Transverse colon (tissue), 4 donors: ENCODE results near the gene CHRNB1. TPM values are rescaled to one million over a fixed set of nuclear protein-coding genes. Genes with fewer than 3 reads are reported as not detected.

ENCODE experiments used
- DNase-seq: peaks from one replicate; pipeline ENCODE4 v3.0.0-alpha.2; 2019
- H3K27ac ChIP-seq, 4 donors: fragments of 200-600 bp; sonication (generic); 2 replicates each; pipeline ENCODE4 v1.5.1; 2016 to 2018; ENCODE audit warnings: inconsistent platforms in 4 of 4
- H3K27me3 ChIP-seq: fragments of 200-600 bp; sonication (generic); 2 replicates; pipeline ENCODE4 v1.5.1; 2017; ENCODE audit warnings: inconsistent platforms
- H3K36me3 ChIP-seq, 4 donors: fragments of 200-600 bp; sonication (generic); 2 replicates each; pipeline ENCODE4 v1.5.1; 2017 to 2019; ENCODE audit warnings: inconsistent platforms in 4 of 4
- H3K4me1 ChIP-seq, 4 donors: fragments of 200-600 bp; sonication (generic); 2 replicates each; pipeline ENCODE4 v1.5.1; 2017 to 2020; ENCODE audit warnings: inconsistent platforms in 4 of 4
- H3K4me3 ChIP-seq, 4 donors: fragments of 200-600 bp; sonication (generic); 1 replicate in 1 of 4; 2 replicates in 3 of 4; pipeline versions ENCODE4 v1.5.1 to v1.6.1; 2017 to 2019; ENCODE audit warnings: inconsistent platforms in 4 of 4
- H3K9me3 ChIP-seq, 2 donors: fragments of 200-600 bp; sonication (generic); 2 replicates each; pipeline ENCODE4 v1.5.1; 2017 to 2019; ENCODE audit warnings: inconsistent platforms in 2 of 2
- EP300 ChIP-seq: sonication (generic); formaldehyde crosslinking; IDR thresholded peaks from one replicate; pipeline ENCODE4 v1.6.1; 2017; ENCODE audit warnings: antibody characterized with exemption, low read depth
- POLR2A ChIP-seq: fragments of 450-650 bp; IDR thresholded peaks from one replicate; pipeline ENCODE4 v1.6.1; 2016; ENCODE audit warnings: antibody characterized with exemption, mild to moderate bottlenecking, moderate library complexity
- POLR2AphosphoS5 ChIP-seq, 3 donors: sonication (generic); formaldehyde crosslinking; IDR thresholded peaks; one replicate each; pipeline ENCODE4 v1.6.1; 2016; ENCODE audit warnings: antibody characterized with exemption in 3 of 3
- WGBS, 2 donors: methylation state at CpG; one replicate each; pipeline ENCODE4 v1.1.5; 2018; ENCODE audit warnings: low coverage in 1 of 2; 5-methylcytosine and 5-hydroxymethylcytosine counted together
- in situ Hi-C, 4 donors: fragments of 200-750 bp; cut with MboI; loops; one replicate each; pipeline versions ENCODE4 v1.15.0 to v1.15.1; 2017; ENCODE audit warnings: low sequenced_read_pairs in 3 of 4, low pct_ligation_motif_present in 1 of 4, low pct_unique_long_range_greater_than_20kb in 1 of 4
- intact Hi-C: fragments of 100-400 bp; cut with DNase I; formaldehyde crosslinking; loops from one replicate; pipeline ENCODE4 v1.15.1; 2023; ENCODE audit warnings: low total_unique reads
- total RNA-seq, 4 donors: library from RNA; depleted of rRNA; stranded (reverse); fragments of >200 nt; gene quantifications; one replicate each; pipeline ENCODE4 v1.1.0, GENCODE V29; 2016
- TF ChIP-seq, protein P1 (sequence below), 5 experiments: fragments of 200-600 bp in 3 of 5; fragments of 450-650 bp in 2 of 5; sonication (generic) in 3 of 5; IDR thresholded peaks; 1 replicate in 2 of 5; 2 replicates in 3 of 5; pipeline ENCODE4 v1.5.1; 2016 to 2017; ENCODE audit warnings: antibody characterized with exemption in 5 of 5, inconsistent platforms in 3 of 5, mild to moderate bottlenecking in 2 of 5, moderate library complexity in 1 of 5

CHRNB1 gene
- total RNA-seq, 4 donors from 2014 or later = 5.8 to 10.3 (median 8.9) TPM; not detected in 1

DNA sequence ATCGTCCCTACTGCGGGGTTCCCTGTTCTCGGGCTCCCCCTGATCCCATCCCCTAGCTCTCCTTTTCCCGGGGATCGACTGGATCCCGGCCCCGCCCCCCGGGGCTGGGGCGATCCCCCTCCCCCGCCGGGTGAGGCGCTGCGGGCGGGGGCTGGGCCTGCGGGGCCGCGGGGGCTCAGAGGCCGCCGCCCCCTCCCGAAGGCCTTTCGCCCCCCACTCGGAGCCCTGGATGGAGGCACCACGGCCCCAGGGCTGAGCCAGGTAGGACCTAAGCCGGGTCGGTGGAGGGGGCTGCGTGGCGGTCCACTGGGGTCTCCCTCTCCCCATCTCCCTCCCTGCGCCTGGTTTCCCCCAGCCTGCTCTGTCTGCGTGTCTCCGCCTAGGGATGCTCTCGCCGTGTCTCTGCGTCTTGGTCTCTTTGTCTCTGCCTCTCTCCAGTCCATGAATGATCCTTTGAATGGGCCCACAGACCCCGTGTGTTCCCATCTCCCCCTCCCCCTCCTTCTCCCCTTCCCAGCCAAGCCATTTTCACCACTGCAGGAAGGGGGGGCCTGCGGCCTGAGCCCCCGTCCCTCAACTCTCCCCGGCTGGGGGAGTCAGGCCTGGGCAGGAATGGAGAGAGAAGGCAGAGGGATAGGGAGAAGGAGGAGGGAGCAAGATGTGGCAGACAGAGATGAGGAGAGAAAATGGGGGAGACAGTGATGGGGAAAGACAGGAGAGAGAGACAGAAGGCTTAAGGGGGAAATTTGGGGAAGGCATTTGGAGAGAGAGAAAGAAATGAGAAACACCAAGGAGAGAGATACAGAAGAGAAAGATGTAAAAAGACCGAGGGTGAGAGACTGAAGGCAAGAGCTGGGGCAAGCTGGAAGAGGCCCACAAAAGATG lies 39.3 kb upstream of the CHRNB1 start:
- H3K9me3 ChIP-seq = no peaks in the 10 kb centered on the region
- peak overlapping the region; percentile 86 to 98 (median 94) for H3K27ac ChIP-seq
- in situ Hi-C loops = no loop called here
- TF ChIP-seq POLR2A (no peak), EP300 (no peak), POLR2AphosphoS5 (IDR thresholded peaks at IDR 0.05) (no peak)
- TF ChIP-seq, protein P1, sequence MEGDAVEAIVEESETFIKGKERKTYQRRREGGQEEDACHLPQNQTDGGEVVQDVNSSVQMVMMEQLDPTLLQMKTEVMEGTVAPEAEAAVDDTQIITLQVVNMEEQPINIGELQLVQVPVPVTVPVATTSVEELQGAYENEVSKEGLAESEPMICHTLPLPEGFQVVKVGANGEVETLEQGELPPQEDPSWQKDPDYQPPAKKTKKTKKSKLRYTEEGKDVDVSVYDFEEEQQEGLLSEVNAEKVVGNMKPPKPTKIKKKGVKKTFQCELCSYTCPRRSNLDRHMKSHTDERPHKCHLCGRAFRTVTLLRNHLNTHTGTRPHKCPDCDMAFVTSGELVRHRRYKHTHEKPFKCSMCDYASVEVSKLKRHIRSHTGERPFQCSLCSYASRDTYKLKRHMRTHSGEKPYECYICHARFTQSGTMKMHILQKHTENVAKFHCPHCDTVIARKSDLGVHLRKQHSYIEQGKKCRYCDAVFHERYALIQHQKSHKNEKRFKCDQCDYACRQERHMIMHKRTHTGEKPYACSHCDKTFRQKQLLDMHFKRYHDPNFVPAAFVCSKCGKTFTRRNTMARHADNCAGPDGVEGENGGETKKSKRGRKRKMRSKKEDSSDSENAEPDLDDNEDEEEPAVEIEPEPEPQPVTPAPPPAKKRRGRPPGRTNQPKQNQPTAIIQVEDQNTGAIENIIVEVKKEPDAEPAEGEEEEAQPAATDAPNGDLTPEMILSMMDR (IDR thresholded peaks at IDR 0.05) = no peak
- H3K4me1 ChIP-seq = peaks cover 13 to 32% (median 22%) of the 10 kb centered on the region in 4 donors
- peak overlapping the region; percentile 47 to 84 (median 66) for H3K4me3 ChIP-seq
- intact Hi-C loops = no loop called here
- H3K27me3 ChIP-seq = peaks cover 17% of the 10 kb centered on the region
- no peaks in the 10 kb centered on the region for H3K36me3 ChIP-seq
- WGBS, 2 donors = 22 to 29% methylated on average over 2 to 18 of the region's 38 CpGs
- DNase-seq = no peak

GRCh38 chr17:7406235-7406825 lies 38.5 kb upstream of the CHRNB1 start:
- H3K4me3 ChIP-seq = no peak overlapping the region

DNA sequence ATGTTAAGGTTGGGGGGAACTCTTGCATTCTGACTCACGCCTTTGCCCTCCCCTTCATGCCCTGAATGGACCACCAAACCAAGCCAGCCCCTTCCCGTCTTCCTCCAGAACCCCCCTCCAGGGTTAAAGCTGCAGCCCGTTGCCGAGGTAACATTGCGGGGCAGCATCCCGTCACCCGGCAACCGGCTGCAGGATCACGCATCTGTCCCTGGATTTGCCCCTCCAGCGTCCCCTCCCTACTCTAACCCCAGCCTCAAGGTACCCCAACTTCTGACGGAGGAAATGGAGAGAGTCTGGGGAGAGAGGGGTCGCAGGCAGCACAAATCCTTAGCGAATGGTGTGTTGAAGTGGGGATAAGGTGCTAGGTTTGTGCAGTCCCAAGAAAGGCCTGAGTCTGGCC lies 37.8 kb upstream of the CHRNB1 start:
- Histone ChIP-seq H3K4me1 (peaks cover 11 to 29% (median 22%) of the 10 kb centered on the region in 4 donors), H3K4me3 (no peak overlapping the region), H3K27me3 (peaks cover 17% of the 10 kb centered on the region), H3K9me3 (no peaks in the 10 kb centered on the region), H3K36me3 (no peaks in the 10 kb centered on the region), H3K27ac (no peak overlapping the region)
- in situ Hi-C loops (no loop called here), intact Hi-C loops (no loop called here)
- DNase-seq = no peak
- 91% methylated on average over 13 of the region's 13 CpGs; no CpG with 5 or more reads in 1 of the 2 donors for WGBS, 2 donors
- TF ChIP-seq EP300 (no peak), POLR2AphosphoS5 (IDR thresholded peaks at IDR 0.05) (no peak), POLR2A (no peak)
- TF ChIP-seq, protein P1 (IDR thresholded peaks at IDR 0.05) = no peak

More at GRCh38 chr17:7406235-7406825, 38.5 kb upstream of the CHRNB1 start:
- no peaks in the 10 kb centered on the region for H3K36me3 ChIP-seq
- WGBS, 2 donors = 35% methylated on average over 12 of the region's 12 CpGs; no CpG with 5 or more reads in 1 of the 2 donors
- peaks cover 17% of the 10 kb centered on the region for H3K27me3 ChIP-seq
- H3K27ac ChIP-seq = peak overlapping the region in 2 of 4 donors; percentile 95 to 98
- no peak for DNase-seq
- H3K9me3 ChIP-seq = no peaks in the 10 kb centered on the region
- H3K4me1 ChIP-seq = peaks cover 13 to 32% (median 22%) of the 10 kb centered on the region in 4 donors
- intact Hi-C loops (no loop called here), in situ Hi-C loops (no loop called here)
- TF ChIP-seq POLR2A = no peak
- no peak for TF ChIP-seq EP300
- TF ChIP-seq, protein P1 (IDR thresholded peaks at IDR 0.05) = no peak

- intact Hi-C loops = no loop called here
- TF ChIP-seq POLR2A = no peak
- no peak for TF ChIP-seq EP300
- TF ChIP-seq, protein P1 (IDR thresholded peaks at IDR 0.05) = no peak
- no peak for TF ChIP-seq POLR2AphosphoS5 (IDR thresholded peaks at IDR 0.05)
- no peak for DNase-seq
- H3K27me3 ChIP-seq = peaks cover 17% of the 10 kb centered on the region
- in situ Hi-C loops = no loop called here
- no peaks in the 10 kb centered on the region for H3K36me3 ChIP-seq
- 53 to 72% methylated on average over 3 to 8 of the region's 12 CpGs for WGBS, 2 donors
- H3K4me1 ChIP-seq = peaks cover 5 to 23% (median 18%) of the 10 kb centered on the region in 4 donors
- H3K9me3 ChIP-seq = no peaks in the 10 kb centered on the region
- H3K27ac ChIP-seq = no peak within 1 kb of the TSS
- H3K4me3 ChIP-seq = no peak within 1 kb of the TSS
Measured at GRCh38 chr17:7407485-7408251, 37.2 kb upstream of the CHRNB1 start, which contains the start of gene NLGN2. Gene NLGN2, plus strand, starts transcription at chr17:7407845. Its CDS starts 411 bp downstream, at chr17:7408256.
